Neural cell (in vitro differentiated cells): ENCODE measurements around the gene KDM4B. TPM values are rescaled to one million over a fixed set of nuclear protein-coding genes. Genes with fewer than 3 reads are reported as not detected.

ENCODE experiments used
- H2AFZ ChIP-seq: fragments of 200-600, 300-800 bp; sonication (generic), shearing (Covaris generic); 2 replicates; pipeline ENCODE4 v1.6.0; 2014; ENCODE audit warnings: low read depth, mild to moderate bottlenecking, antibody characterized with exemption, low read length, moderate library complexity
- H3F3A ChIP-seq: fragments of 200-600 bp; shearing (Covaris generic); 2 replicates; pipeline ENCODE4 v1.6.1; 2016; ENCODE audit warnings: mild to moderate bottlenecking, moderate library complexity, mixed read lengths, antibody characterized with exemption, low read length; ENCODE audit not compliant: insufficient read depth, poor library complexity, severe bottlenecking
- H3K27ac ChIP-seq: fragments of 200-600, 300-800 bp; sonication (generic), shearing (Covaris generic); 2 replicates; pipeline ENCODE4 v1.5.1; 2014; ENCODE audit warnings: mild to moderate bottlenecking, low read length, moderate library complexity
- H3K27me3 ChIP-seq: fragments of 300-800, 200-600 bp; sonication (generic), shearing (Covaris generic); 2 replicates; pipeline ENCODE4 v1.6.0; 2014; ENCODE audit warnings: mild to moderate bottlenecking, low read depth, low read length, moderate library complexity; ENCODE audit not compliant: insufficient read depth
- H3K36me3 ChIP-seq: fragments of 300-800, 200-600 bp; sonication (generic), shearing (Covaris generic); 2 replicates; pipeline ENCODE4 v1.5.1; 2014; ENCODE audit warnings: mild to moderate bottlenecking, antibody characterized with exemption, low read length, moderate library complexity; ENCODE audit not compliant: insufficient read depth
- H3K4me2 ChIP-seq: fragments of 300-800, 200-600 bp; sonication (generic), shearing (Covaris generic); 2 replicates; pipeline ENCODE4 v1.6.0; 2014; ENCODE audit warnings: mild to moderate bottlenecking, low read length
- H3K4me3 ChIP-seq: fragments of 300-800, 200-600 bp; sonication (generic), shearing (Covaris generic); 2 replicates; pipeline ENCODE4 v1.5.1; 2014; ENCODE audit warnings: mild to moderate bottlenecking, low read length, moderate library complexity
- H3K79me2 ChIP-seq: fragments of 200-600 bp; shearing (Covaris generic); replicated peaks from 2 replicates; pipeline ENCODE4 v1.6.0; 2014; ENCODE audit warnings: mild to moderate bottlenecking, low read length, moderate library complexity; ENCODE audit not compliant: insufficient read depth
- H3K9ac ChIP-seq: fragments of 300-800, 200-600 bp; sonication (generic), shearing (Covaris generic); 2 replicates; pipeline ENCODE4 v1.6.1; 2016; ENCODE audit warnings: mild to moderate bottlenecking, low read length, mixed read lengths
- H3K9me2 ChIP-seq: fragments of 200-600 bp; shearing (Covaris generic); 2 replicates; pipeline ENCODE4 v1.6.1; 2016; ENCODE audit warnings: mild to moderate bottlenecking, low read length, mixed read lengths; ENCODE audit not compliant: insufficient read depth
- H3K9me3 ChIP-seq: fragments of 200-600, 300-800 bp; sonication (generic), shearing (Covaris generic); 2 replicates; pipeline ENCODE4 v1.6.1; 2016; ENCODE audit warnings: mild to moderate bottlenecking, mixed run types, low read length, moderate library complexity, mixed read lengths
- H4K20me1 ChIP-seq: fragments of 200-600 bp; shearing (Covaris generic); 2 replicates; pipeline ENCODE4 v1.6.1; 2016; ENCODE audit warnings: mild to moderate bottlenecking, mixed run types; ENCODE audit not compliant: insufficient read depth
- EP300 ChIP-seq: fragments of 450-650 bp; conservative IDR thresholded peaks from 2 replicates; pipeline ENCODE4 v1.6.1; 2014; ENCODE audit warnings: antibody characterized with exemption, mild to moderate bottlenecking, moderate library complexity; ENCODE audit not compliant: poor library complexity, severe bottlenecking
- EZH2 ChIP-seq: fragments of 200-600, 300-800 bp; shearing (Covaris generic), sonication (generic); IDR thresholded peaks from 2 replicates; pipeline ENCODE4 v1.6.1; 2014; ENCODE audit warnings: antibody characterized with exemption, low read length, borderline replicate concordance, mild to moderate bottlenecking; ENCODE audit not compliant: insufficient read depth, poor library complexity, severe bottlenecking
- MXI1 ChIP-seq: fragments of 450-650 bp; conservative IDR thresholded peaks from 2 replicates; pipeline ENCODE4 v1.6.1; 2014; ENCODE audit warnings: antibody characterized with exemption, mild to moderate bottlenecking; ENCODE audit not compliant: poor library complexity, severe bottlenecking
- POLR2AphosphoS5 ChIP-seq: IDR thresholded peaks from 2 replicates; pipeline ENCODE4 v1.6.1; 2012
- RAD21 ChIP-seq: fragments of 450-650 bp; conservative IDR thresholded peaks from 2 replicates; pipeline ENCODE4 v1.6.1; 2014; ENCODE audit warnings: antibody characterized with exemption, mild to moderate bottlenecking, moderate library complexity
- SMC3 ChIP-seq: fragments of 450-650 bp; conservative IDR thresholded peaks from 2 replicates; pipeline ENCODE4 v1.6.1; 2014; ENCODE audit warnings: antibody characterized with exemption, mild to moderate bottlenecking, moderate library complexity; ENCODE audit not compliant: poor library complexity
- TAF1 ChIP-seq: IDR thresholded peaks from 2 replicates; pipeline ENCODE4 v1.6.1; 2012; ENCODE audit warnings: low read depth
- polyA plus RNA-seq: library from polyadenylated mRNA; depleted of rRNA; stranded (reverse); fragments of >200 nt; gene quantifications from 2 replicates; pipeline ENCODE4 v1.2.3, GENCODE V29; 2014
- TF ChIP-seq, protein P1 (sequence below): fragments of 450-650 bp; IDR thresholded peaks from 2 replicates; pipeline ENCODE4 v1.5.1; 2014; ENCODE audit warnings: antibody characterized with exemption, mild to moderate bottlenecking, moderate library complexity; ENCODE audit not compliant: poor library complexity, severe bottlenecking
- TF ChIP-seq, protein P2 (sequence below): IDR thresholded peaks from 2 replicates; pipeline ENCODE4 v1.6.1; 2012; ENCODE audit warnings: borderline replicate concordance

The KDM4B gene
- polyA plus RNA-seq, 1 donor from 2014 or later: 19.1 TPM

DNA sequence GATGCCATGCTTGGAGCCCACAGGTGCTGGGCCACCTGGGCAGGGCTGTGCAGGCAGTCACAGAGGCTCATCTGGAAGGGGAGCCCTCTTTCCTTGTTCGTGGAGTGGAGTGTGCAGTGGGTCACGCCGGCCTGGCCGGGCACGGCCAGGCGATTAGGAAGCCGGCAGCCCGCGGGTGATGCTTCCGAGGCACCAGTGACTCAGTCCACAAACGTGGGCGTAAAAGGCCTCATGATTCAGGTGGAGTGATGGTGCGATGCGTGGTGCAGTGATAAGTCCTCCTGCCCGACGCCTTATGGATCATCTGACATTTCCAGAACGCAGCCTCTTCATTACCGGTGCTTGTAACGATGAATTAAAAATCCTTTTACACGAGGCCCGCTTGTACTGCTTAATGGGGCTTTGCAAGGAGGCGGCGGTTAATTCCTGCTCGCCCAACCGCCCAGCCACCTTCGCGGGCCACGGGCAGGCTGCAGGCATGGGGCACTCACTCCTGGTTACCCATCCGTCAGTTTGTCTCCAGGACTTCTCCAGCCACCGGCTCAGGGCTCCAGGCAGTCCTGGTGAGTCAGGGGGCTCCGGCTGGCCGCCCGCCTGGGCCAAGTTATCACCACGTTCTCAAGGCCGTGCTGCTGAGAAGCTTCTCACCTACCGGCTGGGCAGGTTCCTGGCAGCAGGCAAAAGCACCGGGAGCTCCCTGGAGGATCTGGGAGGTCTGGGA lies 172.4 kb downstream of the KDM4B start:
- Histone ChIP-seq H3K4me3 (no peak overlapping the region), H3K9me2 (no peaks in the 10 kb centered on the region), H4K20me1 (no peaks in the 10 kb centered on the region), H3K9ac (no peak overlapping the region), H3K27ac (no peak overlapping the region), H3K27me3 (no peaks in the 10 kb centered on the region), H2AFZ (no peak overlapping the region), H3K9me3 (no peaks in the 10 kb centered on the region), H3K4me2 (no peak overlapping the region), H3F3A (no peaks in the 10 kb centered on the region), H3K36me3 (no peaks in the 10 kb centered on the region), H3K79me2 (no peaks in the 10 kb centered on the region)
- TF ChIP-seq RAD21: no peak
- no peak for TF ChIP-seq EZH2
- TF ChIP-seq EP300: no peak
- no peak for TF ChIP-seq TAF1
- no peak for TF ChIP-seq POLR2AphosphoS5
- TF ChIP-seq, protein P1, sequence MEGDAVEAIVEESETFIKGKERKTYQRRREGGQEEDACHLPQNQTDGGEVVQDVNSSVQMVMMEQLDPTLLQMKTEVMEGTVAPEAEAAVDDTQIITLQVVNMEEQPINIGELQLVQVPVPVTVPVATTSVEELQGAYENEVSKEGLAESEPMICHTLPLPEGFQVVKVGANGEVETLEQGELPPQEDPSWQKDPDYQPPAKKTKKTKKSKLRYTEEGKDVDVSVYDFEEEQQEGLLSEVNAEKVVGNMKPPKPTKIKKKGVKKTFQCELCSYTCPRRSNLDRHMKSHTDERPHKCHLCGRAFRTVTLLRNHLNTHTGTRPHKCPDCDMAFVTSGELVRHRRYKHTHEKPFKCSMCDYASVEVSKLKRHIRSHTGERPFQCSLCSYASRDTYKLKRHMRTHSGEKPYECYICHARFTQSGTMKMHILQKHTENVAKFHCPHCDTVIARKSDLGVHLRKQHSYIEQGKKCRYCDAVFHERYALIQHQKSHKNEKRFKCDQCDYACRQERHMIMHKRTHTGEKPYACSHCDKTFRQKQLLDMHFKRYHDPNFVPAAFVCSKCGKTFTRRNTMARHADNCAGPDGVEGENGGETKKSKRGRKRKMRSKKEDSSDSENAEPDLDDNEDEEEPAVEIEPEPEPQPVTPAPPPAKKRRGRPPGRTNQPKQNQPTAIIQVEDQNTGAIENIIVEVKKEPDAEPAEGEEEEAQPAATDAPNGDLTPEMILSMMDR: no peak
- no peak for TF ChIP-seq SMC3
- TF ChIP-seq MXI1: no peak
- TF ChIP-seq, protein P2, sequence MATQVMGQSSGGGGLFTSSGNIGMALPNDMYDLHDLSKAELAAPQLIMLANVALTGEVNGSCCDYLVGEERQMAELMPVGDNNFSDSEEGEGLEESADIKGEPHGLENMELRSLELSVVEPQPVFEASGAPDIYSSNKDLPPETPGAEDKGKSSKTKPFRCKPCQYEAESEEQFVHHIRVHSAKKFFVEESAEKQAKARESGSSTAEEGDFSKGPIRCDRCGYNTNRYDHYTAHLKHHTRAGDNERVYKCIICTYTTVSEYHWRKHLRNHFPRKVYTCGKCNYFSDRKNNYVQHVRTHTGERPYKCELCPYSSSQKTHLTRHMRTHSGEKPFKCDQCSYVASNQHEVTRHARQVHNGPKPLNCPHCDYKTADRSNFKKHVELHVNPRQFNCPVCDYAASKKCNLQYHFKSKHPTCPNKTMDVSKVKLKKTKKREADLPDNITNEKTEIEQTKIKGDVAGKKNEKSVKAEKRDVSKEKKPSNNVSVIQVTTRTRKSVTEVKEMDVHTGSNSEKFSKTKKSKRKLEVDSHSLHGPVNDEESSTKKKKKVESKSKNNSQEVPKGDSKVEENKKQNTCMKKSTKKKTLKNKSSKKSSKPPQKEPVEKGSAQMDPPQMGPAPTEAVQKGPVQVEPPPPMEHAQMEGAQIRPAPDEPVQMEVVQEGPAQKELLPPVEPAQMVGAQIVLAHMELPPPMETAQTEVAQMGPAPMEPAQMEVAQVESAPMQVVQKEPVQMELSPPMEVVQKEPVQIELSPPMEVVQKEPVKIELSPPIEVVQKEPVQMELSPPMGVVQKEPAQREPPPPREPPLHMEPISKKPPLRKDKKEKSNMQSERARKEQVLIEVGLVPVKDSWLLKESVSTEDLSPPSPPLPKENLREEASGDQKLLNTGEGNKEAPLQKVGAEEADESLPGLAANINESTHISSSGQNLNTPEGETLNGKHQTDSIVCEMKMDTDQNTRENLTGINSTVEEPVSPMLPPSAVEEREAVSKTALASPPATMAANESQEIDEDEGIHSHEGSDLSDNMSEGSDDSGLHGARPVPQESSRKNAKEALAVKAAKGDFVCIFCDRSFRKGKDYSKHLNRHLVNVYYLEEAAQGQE: no peak

DNA sequence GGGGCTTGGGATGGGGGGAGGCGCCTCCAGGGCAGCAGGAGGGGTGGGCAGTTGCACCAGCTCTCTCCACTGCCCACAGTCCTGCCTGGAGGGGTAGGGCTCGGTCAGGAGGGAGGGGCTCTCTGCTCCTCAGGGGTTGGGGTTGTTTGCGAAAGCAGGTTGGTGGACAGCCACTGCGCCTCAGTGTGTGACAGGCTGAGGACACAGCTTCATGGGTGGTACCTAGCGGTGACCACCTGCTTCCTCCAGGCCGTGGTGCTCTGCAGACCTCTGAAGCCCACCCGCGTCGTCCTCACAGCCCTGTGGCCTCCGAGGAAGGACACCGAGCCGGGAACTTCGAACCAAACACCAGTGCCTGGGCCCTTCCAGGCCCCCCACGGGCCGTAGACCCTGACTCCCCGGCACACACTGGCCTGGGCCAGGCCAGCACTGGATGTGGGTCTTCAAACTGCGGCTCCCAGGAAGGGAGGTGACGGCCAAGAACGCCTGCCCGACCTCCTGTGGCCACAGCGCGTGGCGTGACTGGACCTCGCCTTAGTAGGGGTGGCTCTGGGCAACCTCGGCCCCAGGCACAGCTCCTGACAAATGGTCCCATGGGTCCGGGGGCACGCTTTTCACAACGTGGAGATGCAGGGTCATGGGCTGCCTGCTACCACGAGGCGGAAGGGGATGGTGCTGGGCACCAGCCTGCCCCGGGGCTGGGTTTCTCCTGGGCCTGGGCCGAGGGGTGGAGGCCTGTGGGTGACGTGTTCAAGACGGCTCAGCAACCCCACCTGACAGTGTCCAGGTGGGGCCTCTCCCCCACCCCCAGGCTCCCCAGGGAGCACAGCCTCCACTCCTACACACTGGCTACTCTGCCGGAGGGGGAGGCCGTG lies 173.2 kb downstream of the KDM4B start:
- Histone ChIP-seq H3K9ac (no peak overlapping the region), H3K4me3 (no peak overlapping the region), H3K27me3 (no peaks in the 10 kb centered on the region), H3F3A (no peaks in the 10 kb centered on the region), H2AFZ (no peak overlapping the region), H3K9me3 (no peaks in the 10 kb centered on the region), H3K9me2 (no peaks in the 10 kb centered on the region), H3K79me2 (no peaks in the 10 kb centered on the region), H3K27ac (no peak overlapping the region), H3K36me3 (no peaks in the 10 kb centered on the region), H4K20me1 (no peaks in the 10 kb centered on the region), H3K4me2 (no peak overlapping the region)
- no peak for TF ChIP-seq EP300
- TF ChIP-seq, protein P1: no peak
- TF ChIP-seq MXI1: no peak
- no peak for TF ChIP-seq EZH2
- TF ChIP-seq, protein P2: no peak
- TF ChIP-seq POLR2AphosphoS5: no peak
- TF ChIP-seq SMC3: no peak
- TF ChIP-seq TAF1: no peak
- no peak for TF ChIP-seq RAD21
